Renal cortex interstitium (tissue), 15 donors: ENCODE data around the gene CARD19. TPM values are rescaled to one million over a fixed set of nuclear protein-coding genes. Genes with fewer than 3 reads are reported as not detected.

Experiments
- DNase-seq, 11 donors: peaks; one replicate each; pipeline ENCODE4 v3.0.0-alpha.2; 2013; ENCODE audit warnings: low read depth in 9 of 11, low spot score in 4 of 11; ENCODE audit errors: extremely low read depth in 1 of 11
- long read RNA-seq, 16 experiments: transcript quantifications; one replicate each; lab custom pipeline, GENCODE V29; 2026
- polyA plus RNA-seq, 3 donors: library from polyadenylated mRNA; unstranded; fragments of 120-200 nt; gene quantifications; one replicate each; pipeline ENCODE4 v1.2.1, GENCODE V29; 2013; ENCODE audit not compliant: insufficient read length in 3 of 3

CARD19 gene
- 10 to 100 TPM; 17.5 to 26.2 (median 22.5) TPM for polyA plus RNA-seq
- long read RNA-seq, donor 1, transcript CARD19-201 (6 exons, 855 nt), result major isoform, 8 of 16 reads
- long read RNA-seq, donor 1, transcript CARD19-207 (6 exons, 759 nt), result minor isoform, 7 of 16 reads
- long read RNA-seq, donor 1, partial matches to known transcripts, result 0 of 16 reads
- long read RNA-seq, donor 1, other reads (novel, unspliced or antisense), result 0 of 16 reads
- long read RNA-seq, donor 2, transcript CARD19-207 (6 exons, 759 nt), result major isoform, 9 of 19 reads
- long read RNA-seq, donor 2, transcript CARD19-201 (6 exons, 855 nt), result minor isoform, 8 of 19 reads
- long read RNA-seq, donor 2, partial matches to known transcripts, result 0 of 19 reads
- long read RNA-seq, donor 2, other reads (novel, unspliced or antisense), result 0 of 19 reads
- long read RNA-seq, donor 3, transcript CARD19-201 (6 exons, 855 nt), result minor isoform, 6 of 19 reads
- long read RNA-seq, donor 3, transcript CARD19-207 (6 exons, 759 nt), result major isoform, 10 of 19 reads
- long read RNA-seq, donor 3, partial matches to known transcripts, result 0 of 19 reads
- long read RNA-seq, donor 3, other reads (novel, unspliced or antisense), result 0 of 19 reads
- long read RNA-seq, donor 4, transcript CARD19-201 (6 exons, 855 nt), result major isoform, 10 of 17 reads
- long read RNA-seq, donor 4, transcript CARD19-207 (6 exons, 759 nt), result minor isoform, 5 of 17 reads
- long read RNA-seq, donor 4, partial matches to known transcripts, result 0 of 17 reads
- long read RNA-seq, donor 4, other reads (novel, unspliced or antisense), result 0 of 17 reads
- long read RNA-seq, donor 5, result 0 reads
- long read RNA-seq, donor 6, transcript CARD19-201 (6 exons, 855 nt), result minor isoform, 5 of 22 reads
- long read RNA-seq, donor 6, transcript CARD19-207 (6 exons, 759 nt), result major isoform, 6 of 22 reads
- long read RNA-seq, donor 6, partial matches to known transcripts, result 6 of 22 reads
- long read RNA-seq, donor 6, other reads (novel, unspliced or antisense), result 0 of 22 reads
- long read RNA-seq, donor 7, transcript CARD19-201 (6 exons, 855 nt), result major isoform, 8 of 13 reads
- long read RNA-seq, donor 7, partial matches to known transcripts, result 0 of 13 reads
- long read RNA-seq, donor 7, other reads (novel, unspliced or antisense), result 0 of 13 reads
- long read RNA-seq, donor 8, transcript CARD19-201 (6 exons, 855 nt), result major isoform, 11 of 39 reads
- long read RNA-seq, donor 8, transcript CARD19-207 (6 exons, 759 nt), result minor isoform, 9 of 39 reads
- long read RNA-seq, donor 8, partial matches to known transcripts, result 5 of 39 reads
- long read RNA-seq, donor 8, other reads (novel, unspliced or antisense), result 5 of 39 reads
- long read RNA-seq, donor 9, transcript CARD19-201 (6 exons, 855 nt), result major isoform, 5 of 9 reads
- long read RNA-seq, donor 9, partial matches to known transcripts, result 0 of 9 reads
- long read RNA-seq, donor 9, other reads (novel, unspliced or antisense), result 0 of 9 reads
- long read RNA-seq, donor 10, transcript CARD19-201 (6 exons, 855 nt), result minor isoform, 5 of 17 reads
- long read RNA-seq, donor 10, transcript CARD19-207 (6 exons, 759 nt), result major isoform, 8 of 17 reads
- long read RNA-seq, donor 10, partial matches to known transcripts, result 0 of 17 reads
- long read RNA-seq, donor 10, other reads (novel, unspliced or antisense), result 0 of 17 reads
- long read RNA-seq, donor 11, partial matches to known transcripts, result 0 of 8 reads
- long read RNA-seq, donor 11, other reads (novel, unspliced or antisense), result 0 of 8 reads
- long read RNA-seq, donor 12, partial matches to known transcripts, result 0 of 4 reads
- long read RNA-seq, donor 12, other reads (novel, unspliced or antisense), result 0 of 4 reads
- long read RNA-seq, donor 13, result 0 reads
- long read RNA-seq, donor 14, transcript CARD19-207 (6 exons, 759 nt), result major isoform, 8 of 16 reads
- long read RNA-seq, donor 14, partial matches to known transcripts, result 0 of 16 reads
- long read RNA-seq, donor 14, other reads (novel, unspliced or antisense), result 0 of 16 reads
- long read RNA-seq, donor 15, partial matches to known transcripts, result 0 of 11 reads
- long read RNA-seq, donor 15, other reads (novel, unspliced or antisense), result 0 of 11 reads
- long read RNA-seq, donor 16, transcript CARD19-201 (6 exons, 855 nt), result major isoform, 8 of 248 reads
- long read RNA-seq, donor 16, transcript CARD19-207 (6 exons, 759 nt), result major isoform, 8 of 248 reads
- long read RNA-seq, donor 16, transcript CARD19-206 (2 exons, 2,690 nt), result minor isoform, 6 of 248 reads
- long read RNA-seq, donor 16, partial matches to known transcripts, result 33 of 248 reads
- long read RNA-seq, donor 16, other reads (novel, unspliced or antisense), result 187 of 248 reads

- DNase-seq, result peak in 1 of 11 donors; percentile 15
Observed at GRCh38 chr9:93096131-93096802, at the start of gene CARD19. CARD19 (plus strand) TSS chr9:93096217; CDS start chr9:93096346, 129 bp downstream.

- no peak for DNase-seq
Observed at GRCh38 chr9:93048566-93049448, 47.2 kb upstream of the CARD19 start.

GRCh38 chr9:93049491-93049890 lies 46.5 kb upstream of the CARD19 start:
- DNase-seq, result no peak

GRCh38 chr9:93050231-93050630 lies 45.8 kb upstream of the CARD19 start:
- DNase-seq, result no peak

GRCh38 chr9:93051680-93052089 lies 44.3 kb upstream of the CARD19 start:
- DNase-seq, result no peak

- DNase-seq, result no peak
Observed at GRCh38 chr9:93052791-93053540, 43.1 kb upstream of the CARD19 start.

GRCh38 chr9:93053781-93054331 lies 42.2 kb upstream of the CARD19 start:
- DNase-seq, result no peak

- no peak for DNase-seq
Observed at GRCh38 chr9:93054758-93055704, 41.0 kb upstream of the CARD19 start.

GRCh38 chr9:93057042-93057702 lies 38.8 kb upstream of the CARD19 start:
- no peak for DNase-seq

- DNase-seq, result no peak
Observed at GRCh38 chr9:93057703-93058354, 38.2 kb upstream of the CARD19 start.

GRCh38 chr9:93058355-93059010 lies 37.5 kb upstream of the CARD19 start, which contains the start of gene SUSD3:
SUSD3 (plus strand) TSS chr9:93058701; CDS start chr9:93058743, 42 bp downstream.
- DNase-seq, result peak; percentile 47 to 82 (median 74)
